Measurements from ENCODE around the gene LRFN2.

DNA sequence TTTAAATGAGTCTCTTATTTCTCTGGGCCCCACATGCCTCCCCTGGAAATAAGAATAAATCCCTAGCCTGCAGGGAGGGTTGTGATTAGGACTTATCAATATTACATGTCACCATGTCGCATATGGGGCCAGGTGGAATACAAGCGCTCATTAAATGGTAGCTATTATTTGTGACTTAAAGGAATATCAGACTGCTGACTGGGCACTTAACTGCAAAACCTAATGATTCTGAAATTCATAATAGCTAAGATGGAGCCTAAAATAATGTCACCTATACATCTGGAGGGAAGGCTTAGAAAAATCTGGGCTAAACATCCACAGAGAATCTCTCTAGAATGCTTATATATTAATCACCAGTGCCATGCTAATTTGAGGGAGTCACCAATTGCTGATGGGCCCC is 106.5 kb downstream of the LRFN2 start:
- TF ChIP-seq, protein P1, sequence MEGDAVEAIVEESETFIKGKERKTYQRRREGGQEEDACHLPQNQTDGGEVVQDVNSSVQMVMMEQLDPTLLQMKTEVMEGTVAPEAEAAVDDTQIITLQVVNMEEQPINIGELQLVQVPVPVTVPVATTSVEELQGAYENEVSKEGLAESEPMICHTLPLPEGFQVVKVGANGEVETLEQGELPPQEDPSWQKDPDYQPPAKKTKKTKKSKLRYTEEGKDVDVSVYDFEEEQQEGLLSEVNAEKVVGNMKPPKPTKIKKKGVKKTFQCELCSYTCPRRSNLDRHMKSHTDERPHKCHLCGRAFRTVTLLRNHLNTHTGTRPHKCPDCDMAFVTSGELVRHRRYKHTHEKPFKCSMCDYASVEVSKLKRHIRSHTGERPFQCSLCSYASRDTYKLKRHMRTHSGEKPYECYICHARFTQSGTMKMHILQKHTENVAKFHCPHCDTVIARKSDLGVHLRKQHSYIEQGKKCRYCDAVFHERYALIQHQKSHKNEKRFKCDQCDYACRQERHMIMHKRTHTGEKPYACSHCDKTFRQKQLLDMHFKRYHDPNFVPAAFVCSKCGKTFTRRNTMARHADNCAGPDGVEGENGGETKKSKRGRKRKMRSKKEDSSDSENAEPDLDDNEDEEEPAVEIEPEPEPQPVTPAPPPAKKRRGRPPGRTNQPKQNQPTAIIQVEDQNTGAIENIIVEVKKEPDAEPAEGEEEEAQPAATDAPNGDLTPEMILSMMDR (IDR thresholded peaks at IDR 0.05), result no peak
- no peak for TF ChIP-seq POLR2A (IDR thresholded peaks at IDR 0.05)
